H1 (cell line): ENCODE data around the gene C9orf50. TPM values are rescaled to one million over a fixed set of nuclear protein-coding genes. Genes with fewer than 3 reads are reported as not detected.

Source experiments
- CTCF ChIA-PET: fragments of 300-600 bp; sonication (Branson Sonifier 250); formaldehyde crosslinking; loops from one replicate; lab custom pipeline; 2021; ENCODE audit not compliant: partially characterized antibody; lab: Charles Lee
- POLR2A ChIA-PET: fragments of 300-600 bp; sonication (Branson Sonifier 250); formaldehyde crosslinking; loops from one replicate; lab custom pipeline; 2021; ENCODE audit warnings: inconsistent platforms; ENCODE audit not compliant: partially characterized antibody; lab: Charles Lee
- DNase-seq, 2 experiments: peaks; one replicate each; pipeline versions ENCODE4 v3.0.0 to v3.0.0-alpha.2; 2010 to 2022; ENCODE audit warnings: low spot score in 2 of 2, low read depth in 1 of 2, mixed read lengths in 1 of 2
- FAIRE-seq: peaks from 2 replicates; lab custom pipeline; 2011; peaks lifted over from hg19 to GRCh38; lab: Jason Lieb, UNC
- H2AFZ ChIP-seq: 2 replicates; pipeline ENCODE4 v1.8.1; 2012; ENCODE audit warnings: low read length, inconsistent platforms
- H2AK5ac ChIP-seq: 2 replicates; pipeline ENCODE4 v1.6.1; 2013; ENCODE audit warnings: low read depth, low read length
- H2BK120ac ChIP-seq: replicated peaks from 2 replicates; pipeline ENCODE3; 2013; ENCODE audit warnings: low read depth, low read length, inconsistent platforms
- H2BK12ac ChIP-seq: 2 replicates; pipeline ENCODE4 v1.6.1; 2013; ENCODE audit warnings: low read depth, low read length
- H2BK15ac ChIP-seq: 2 replicates; pipeline ENCODE4 v1.6.1; 2013; ENCODE audit warnings: low read length
- H2BK20ac ChIP-seq: 2 replicates; pipeline ENCODE4 v1.6.1; 2013; ENCODE audit warnings: low read length
- H2BK5ac ChIP-seq: 2 replicates; pipeline ENCODE4 v1.6.1; 2013; ENCODE audit warnings: low read depth, low read length
- H3K14ac ChIP-seq: 2 replicates; pipeline ENCODE4 v1.6.1; 2013; ENCODE audit warnings: inconsistent platforms; ENCODE audit not compliant: insufficient read length
- H3K18ac ChIP-seq: 2 replicates; pipeline ENCODE4 v1.6.1; 2013; ENCODE audit warnings: low read length; ENCODE audit errors: extremely low read depth
- H3K23ac ChIP-seq: 2 replicates; pipeline ENCODE4 v1.6.1; 2013; ENCODE audit warnings: inconsistent platforms; ENCODE audit not compliant: insufficient read length
- H3K23me2 ChIP-seq: 2 replicates; pipeline ENCODE4 v1.6.1; 2013; ENCODE audit warnings: low read depth, low read length
- H3K27ac ChIP-seq: 2 replicates; pipeline ENCODE4 v1.6.1; 2011; ENCODE audit warnings: low read depth, low read length, inconsistent platforms
- H3K27me3 ChIP-seq, 4 experiments: replicated peaks in 1 of 4; 1 replicate in 1 of 4; 2 replicates in 3 of 4; pipeline versions ENCODE4 v1.6.1 to v1.8.1; 2011 to 2013; ENCODE audit warnings: low read length in 3 of 4, mild to moderate bottlenecking in 3 of 4, inconsistent platforms in 2 of 4, mixed read lengths in 2 of 4, moderate library complexity in 1 of 4; ENCODE audit not compliant: control insufficient read depth in 3 of 4, insufficient read depth in 3 of 4; ENCODE audit errors: extremely low read depth in 1 of 4
- H3K36me3 ChIP-seq, 4 experiments: 2 replicates each; pipeline versions ENCODE4 v1.6.1 to v1.8.1; 2011 to 2013; ENCODE audit warnings: mild to moderate bottlenecking in 4 of 4, low read length in 3 of 4, moderate library complexity in 2 of 4, control low read depth in 1 of 4, inconsistent platforms in 1 of 4; ENCODE audit not compliant: insufficient read depth in 4 of 4, control insufficient read depth in 2 of 4
- H3K4ac ChIP-seq: replicated peaks from 2 replicates; pipeline ENCODE3; 2013; ENCODE audit warnings: low read length, low read depth, mixed read lengths, inconsistent platforms; ENCODE audit not compliant: insufficient read length
- H3K4me1 ChIP-seq, 4 experiments: replicated peaks in 1 of 4; 1 replicate in 1 of 4; 2 replicates in 3 of 4; pipeline versions ENCODE4 v1.6.1 to v1.8.1; 2011 to 2013; ENCODE audit warnings: low read length in 3 of 4, inconsistent platforms in 2 of 4, mixed read lengths in 1 of 4; ENCODE audit not compliant: insufficient read depth in 4 of 4, control insufficient read depth in 3 of 4
- H3K4me2 ChIP-seq, 2 experiments: 2 replicates each; pipeline versions ENCODE4 v1.6.1 to v1.8.1; 2011 to 2013; ENCODE audit warnings: low read depth in 2 of 2, low read length in 2 of 2, control low read depth in 1 of 2, inconsistent platforms in 1 of 2, mild to moderate bottlenecking in 1 of 2; ENCODE audit not compliant: insufficient read depth in 1 of 2
- H3K4me3 ChIP-seq, 4 experiments: fragments of 200-600, 300-600 bp in 1 of 4; sonication (generic), shearing (Covaris generic), sonication (Bioruptor Twin) in 1 of 4; 2 replicates each; pipeline versions ENCODE4 v1.5.1 to v1.8.1; 2011 to 2016; ENCODE audit warnings: low read length in 4 of 4, low read depth in 3 of 4, control low read depth in 2 of 4, inconsistent platforms in 2 of 4, mild to moderate bottlenecking in 2 of 4, mixed read lengths in 1 of 4, moderate library complexity in 1 of 4; ENCODE audit not compliant: insufficient read depth in 2 of 4; ENCODE audit errors: extremely low read depth in 1 of 4
- H3K56ac ChIP-seq: replicated peaks from 2 replicates; pipeline ENCODE3; 2013; ENCODE audit warnings: low read depth, mild to moderate bottlenecking, mixed read lengths, low read length, inconsistent platforms; ENCODE audit not compliant: insufficient read length
- H3K79me1 ChIP-seq: 2 replicates; pipeline ENCODE4 v1.6.1; 2013; ENCODE audit warnings: low read depth, low read length, control low read depth
- H3K79me2 ChIP-seq, 2 experiments: 2 replicates each; pipeline versions ENCODE4 v1.6.1 to v1.8.1; 2012 to 2013; ENCODE audit warnings: low read length in 2 of 2, mild to moderate bottlenecking in 2 of 2, inconsistent platforms in 1 of 2; ENCODE audit not compliant: insufficient read depth in 2 of 2, control insufficient read depth in 1 of 2
- H3K9ac ChIP-seq, 4 experiments: replicated peaks in 1 of 4; 1 replicate in 1 of 4; 2 replicates in 3 of 4; pipeline versions ENCODE4 v1.6.1 to v1.8.1; 2011 to 2013; ENCODE audit warnings: low read depth in 3 of 4, low read length in 3 of 4, control low read depth in 2 of 4, mild to moderate bottlenecking in 2 of 4, moderate library complexity in 2 of 4, inconsistent platforms in 1 of 4; ENCODE audit errors: extremely low read depth in 1 of 4
- H3K9me3 ChIP-seq, 2 experiments: 2 replicates each; pipeline versions ENCODE4 v1.6.1 to v1.8.1; 2012 to 2013; ENCODE audit warnings: mild to moderate bottlenecking in 2 of 2, moderate library complexity in 2 of 2, control low read depth in 1 of 2, inconsistent platforms in 1 of 2, low read depth in 1 of 2, low read length in 1 of 2, mixed read lengths in 1 of 2; ENCODE audit not compliant: insufficient read depth in 2 of 2
- H4K20me1 ChIP-seq, 2 experiments: replicated peaks in 1 of 2; 2 replicates each; pipeline versions ENCODE3 to v1.8.1; 2011 to 2013; ENCODE audit warnings: inconsistent platforms in 2 of 2, low read length in 2 of 2, mild to moderate bottlenecking in 1 of 2; ENCODE audit not compliant: insufficient read depth in 2 of 2, control insufficient read depth in 1 of 2
- H4K5ac ChIP-seq: 2 replicates; pipeline ENCODE4 v1.6.1; 2013; ENCODE audit warnings: low read length, low read depth, mixed read lengths, inconsistent platforms; ENCODE audit not compliant: insufficient read length
- H4K8ac ChIP-seq: 2 replicates; pipeline ENCODE4 v1.8.0; 2013; ENCODE audit warnings: mild to moderate bottlenecking, moderate library complexity, low read length, inconsistent platforms; ENCODE audit not compliant: insufficient read depth; ENCODE audit errors: extremely low read depth
- H4K91ac ChIP-seq: replicated peaks from 2 replicates; pipeline ENCODE3; 2013; ENCODE audit warnings: low read length, mixed read lengths, inconsistent platforms; ENCODE audit not compliant: insufficient read length
- CTCF ChIP-seq, 3 experiments: IDR thresholded peaks; 1 replicate in 2 of 3; 2 replicates in 1 of 3; pipeline versions ENCODE4 v1.5.1 to v1.6.1; 2011; ENCODE audit warnings: low read length in 3 of 3, mild to moderate bottlenecking in 3 of 3, inconsistent platforms in 2 of 3, low read depth in 1 of 3, moderate library complexity in 1 of 3; ENCODE audit not compliant: insufficient read depth in 1 of 3; ENCODE audit errors: control extremely low read depth in 1 of 3
- KDM1A ChIP-seq: fragments of 200-600, 300-600 bp; sonication (generic); IDR thresholded peaks from 2 replicates; pipeline ENCODE4 v1.7.1; 2016; ENCODE audit warnings: mild to moderate bottlenecking, low read length, borderline replicate concordance
- RAD21 ChIP-seq, 2 experiments: IDR thresholded peaks in 1 of 2; conservative IDR thresholded peaks in 1 of 2; 2 replicates each; pipeline ENCODE4 v1.6.1; 2011; ENCODE audit warnings: low read depth in 2 of 2, low read length in 2 of 2, improper control_type of control experiment in 1 of 2, inconsistent platforms in 1 of 2, mild to moderate bottlenecking in 1 of 2, moderate library complexity in 1 of 2
- WGBS, 2 experiments: shearing (Covaris generic) in 1 of 2; methylation state at CpG; one replicate each; pipeline versions ENCODE4 v1.1.6 to v1.1.7; 2013 to 2015; ENCODE audit warnings: low lambda C conversion rate in 2 of 2, mixed read lengths in 2 of 2, inconsistent platforms in 1 of 2, low coverage in 1 of 2, missing lambda C conversion rate in 1 of 2; ENCODE audit not compliant: insufficient replicate concordance in 2 of 2, insufficient coverage in 1 of 2, insufficient read length in 1 of 2; ENCODE audit errors: extremely low coverage in 1 of 2, missing lambda C conversion rate in 1 of 2; 5-methylcytosine and 5-hydroxymethylcytosine counted together
- polyA plus RNA-seq, 7 experiments: library from polyadenylated mRNA; depleted of rRNA in 3 of 7; stranded (reverse) in 5 of 7; unstranded in 2 of 7; fragments of >200 nt in 5 of 7; fragments of 200-250 nt in 2 of 7; gene quantifications; 1 replicate in 5 of 7; 2 replicates in 1 of 7; 4 replicates in 1 of 7; pipeline versions ENCODE4 v1.2.1 to v1.2.3, GENCODE V29; 2011 to 2013; ENCODE audit warnings: missing spikeins in 2 of 7, mixed read lengths in 2 of 7
- total RNA-seq: library from RNA; stranded (reverse); fragmentation: NEBNext Ultra II Directional; extraction: Animal tissue kit (Norgen Biotek cat#: 25700); gene quantifications from 2 replicates; pipeline ENCODE4 v1.2.1, GENCODE V29; 2021

The C9orf50 gene
- total and polyA plus RNA-seq, 2 of the 8 experiments (the other 6 are each of a cell fraction or from before 2014, with no cell fraction given), result not detected

GRCh38 chr9:129667850-129668249 is 46.9 kb upstream of the C9orf50 start:
- Histone ChIP-seq H3K14ac (no peak overlapping the region), H4K8ac (no peak overlapping the region), H2AK5ac (no peak overlapping the region), H3K79me1 (no peaks in the 10 kb centered on the region), H3K4me2 (no peak overlapping the region), H3K9ac (no peak overlapping the region), H4K5ac (no peak overlapping the region), H2BK120ac (no peak overlapping the region), H3K4ac (no peak overlapping the region), H3K18ac (no peak overlapping the region), H2BK20ac (no peak overlapping the region), H3K4me1 (peaks cover 0 to 10% (median 5%) of the 10 kb centered on the region in 4 experiments; a peak in 6 of 7 replicates), H3K27me3 (peaks cover 9 to 26% (median 20%) of the 10 kb centered on the region in 4 experiments), H3K23ac (no peak overlapping the region), H3K4me3 (no peak overlapping the region), H2AFZ (no peak overlapping the region), H3K79me2 (no peaks in the 10 kb centered on the region), H3K9me3 (no peaks in the 10 kb centered on the region), H2BK15ac (no peak overlapping the region), H3K23me2 (peaks cover 9% of the 10 kb centered on the region; the same call in 1 of the 2 replicates), H4K91ac (no peak overlapping the region), H2BK5ac (no peak overlapping the region), H4K20me1 (no peaks in the 10 kb centered on the region), H3K56ac (no peak overlapping the region), H3K36me3 (no peaks in the 10 kb centered on the region), H3K27ac (no peak overlapping the region), H2BK12ac (no peak overlapping the region)
- WGBS, 2 experiments, result 85% methylated on average over 9 of the region's 9 CpGs; no CpG with 5 or more reads in 1 of the 2 experiments
- POLR2A ChIA-PET, result interaction anchor here (1.9 kb wide), 1 partner anchor 15 kb away, joined by 6 read pairs; no protein-coding TSS in a partner anchor
- CTCF ChIA-PET, result interaction anchor here (0.8 to 2.9 kb wide), 3 partner anchors 9 to 70 kb away, joined by 3 to 7 read pairs (median 4); no protein-coding TSS in a partner anchor
- no peak for DNase-seq
- no peak for FAIRE-seq
- TF ChIP-seq RAD21 (IDR thresholded peaks at IDR 0.05 in 1 of 2, conservative IDR thresholded peaks at IDR 0.05 in 1 of 2; ENCODE audit: low read depth in 2 of 2, low read length in 2 of 2) (peak in 1 of 2 experiments; percentile 12; a peak in 1 of 4 replicates), CTCF (IDR thresholded peaks at IDR 0.05; ENCODE audit: control extremely low read depth in 1 of 3, insufficient read depth in 1 of 3, low read depth in 1 of 3, low read length in 3 of 3) (peak in 2 of 3 experiments; percentile 14 to 15; a peak in 1 of 4 replicates), KDM1A (no peak)
